ENCODE measurements around the gene SGK1.
"Not testable (repeated sequence)": the region's sequence is repeated elsewhere in the genome, so short reads cannot be mapped to it uniquely, and the experiment has no call there.

The SGK1 gene

GRCh38 chr6:134198093-134198492 is 119.8 kb downstream of the SGK1 start:
- no peaks in the 10 kb centered on the region for H3K27me3 ChIP-seq (replicated peaks; ENCODE audit: control insufficient read depth, insufficient read depth, low read length)
- DNase-seq (ENCODE audit: extremely low read depth, insufficient read length): no peak
- TF ChIP-seq CTCF (IDR thresholded peaks at IDR 0.05; ENCODE audit: insufficient read depth, low read length, poor library complexity, severe bottlenecking): no peak
- no peaks in the 10 kb centered on the region for H3K36me3 ChIP-seq (ENCODE audit: control insufficient read depth, insufficient read depth, low read length)
- H3K4me3 ChIP-seq (replicated peaks; ENCODE audit: low read depth, low read length): no peak overlapping the region

GRCh38 chr6:134197685-134198084 is 120.2 kb downstream of the SGK1 start:
- DNase-seq (ENCODE audit: extremely low read depth, insufficient read length); H3K27me3 ChIP-seq (replicated peaks; ENCODE audit: control insufficient read depth, insufficient read depth, low read length); H3K36me3 ChIP-seq (ENCODE audit: control insufficient read depth, insufficient read depth, low read length); H3K4me3 ChIP-seq (replicated peaks; ENCODE audit: low read depth, low read length): not testable (repeated sequence)

- H3K36me3 ChIP-seq (ENCODE audit: control insufficient read depth, insufficient read depth, low read length): no peaks in the 10 kb centered on the region
- no peak overlapping the region for H3K4me3 ChIP-seq (replicated peaks; ENCODE audit: low read depth, low read length)
- no peaks in the 10 kb centered on the region for H3K27me3 ChIP-seq (replicated peaks; ENCODE audit: control insufficient read depth, insufficient read depth, low read length)
- no peak for TF ChIP-seq CTCF (IDR thresholded peaks at IDR 0.05; ENCODE audit: insufficient read depth, low read length, poor library complexity, severe bottlenecking)
- DNase-seq (ENCODE audit: extremely low read depth, insufficient read length): peak; percentile 31
Observed at GRCh38 chr6:134196568-134197193, 121.2 kb downstream of the SGK1 start.

- DNase-seq (ENCODE audit: extremely low read depth, insufficient read length): no peak
- H3K27me3 ChIP-seq (replicated peaks; ENCODE audit: control insufficient read depth, insufficient read depth, low read length): no peaks in the 10 kb centered on the region
- no peak overlapping the region for H3K4me3 ChIP-seq (replicated peaks; ENCODE audit: low read depth, low read length)
- no peak for TF ChIP-seq CTCF (IDR thresholded peaks at IDR 0.05; ENCODE audit: insufficient read depth, low read length, poor library complexity, severe bottlenecking)
- H3K36me3 ChIP-seq (ENCODE audit: control insufficient read depth, insufficient read depth, low read length): no peaks in the 10 kb centered on the region
Observed at GRCh38 chr6:134195985-134196384, 121.9 kb downstream of the SGK1 start.

GRCh38 chr6:134195164-134195906 is 122.6 kb downstream of the SGK1 start:
- Histone ChIP-seq H3K27me3 (replicated peaks; ENCODE audit: control insufficient read depth, insufficient read depth, low read length) (no peaks in the 10 kb centered on the region), H3K4me3 (replicated peaks; ENCODE audit: low read depth, low read length) (no peak overlapping the region), H3K36me3 (ENCODE audit: control insufficient read depth, insufficient read depth, low read length) (no peaks in the 10 kb centered on the region)
- DNase-seq (ENCODE audit: extremely low read depth, insufficient read length): no peak
- no peak for TF ChIP-seq CTCF (IDR thresholded peaks at IDR 0.05; ENCODE audit: insufficient read depth, low read length, poor library complexity, severe bottlenecking)

- no peaks in the 10 kb centered on the region for H3K36me3 ChIP-seq (ENCODE audit: control insufficient read depth, insufficient read depth, low read length)
- H3K27me3 ChIP-seq (replicated peaks; ENCODE audit: control insufficient read depth, insufficient read depth, low read length): no peaks in the 10 kb centered on the region
- TF ChIP-seq CTCF (IDR thresholded peaks at IDR 0.05; ENCODE audit: insufficient read depth, low read length, poor library complexity, severe bottlenecking): no peak
- DNase-seq (ENCODE audit: extremely low read depth, insufficient read length): no peak
- H3K4me3 ChIP-seq (replicated peaks; ENCODE audit: low read depth, low read length): no peak overlapping the region
Observed at GRCh38 chr6:134193536-134194498, 124.1 kb downstream of the SGK1 start.

- not testable (repeated sequence) for DNase-seq (ENCODE audit: extremely low read depth, insufficient read length); H3K4me3 ChIP-seq (replicated peaks; ENCODE audit: low read depth, low read length); H3K36me3 ChIP-seq (ENCODE audit: control insufficient read depth, insufficient read depth, low read length); H3K27me3 ChIP-seq (replicated peaks; ENCODE audit: control insufficient read depth, insufficient read depth, low read length)
Observed at GRCh38 chr6:134192609-134193008, 125.3 kb downstream of the SGK1 start.

Data from GM06990 (cell line).